Activated CD4-positive, alpha-beta T cell treated with anti-CD3 and anti-CD28 coated beads, Interleukin-2, amount 50 U/mL, for 48 hours (primary cell): ENCODE data around the gene FPR2.

Experiments
- DNase-seq, 2 experiments: peaks; one replicate each; pipeline ENCODE4 v3.0.0-alpha.2; 2020

FPR2 gene

GRCh38 chr19:51807925-51808324 is 46.9 kb downstream of the FPR2 start:
- DNase-seq: no peak

GRCh38 chr19:51808333-51808986 is 47.5 kb downstream of the FPR2 start:
- DNase-seq: no peak

GRCh38 chr19:51809787-51810186 is 48.8 kb downstream of the FPR2 start:
- DNase-seq: no peak

GRCh38 chr19:51810223-51810622 is 49.2 kb downstream of the FPR2 start:
- DNase-seq: no peak

GRCh38 chr19:51811344-51811743 is 50.4 kb downstream of the FPR2 start:
- DNase-seq: no peak

- DNase-seq: no peak
Measured at GRCh38 chr19:51815043-51815442, 54.1 kb downstream of the FPR2 start.

GRCh38 chr19:51816711-51817110 is 55.7 kb downstream of the FPR2 start:
- no peak for DNase-seq

GRCh38 chr19:51820011-51820410 is 59.0 kb downstream of the FPR2 start:
- no peak for DNase-seq
